GM12892 (cell line): ENCODE results near the gene NDUFA5.

Experiments
- POLR2A ChIP-seq: IDR thresholded peaks from 2 replicates; pipeline ENCODE4 v1.6.1; 2011; ENCODE audit warnings: low read depth, low read length, control low read depth
- POLR2AphosphoS5 ChIP-seq: IDR thresholded peaks from 2 replicates; pipeline ENCODE4 v1.6.1; 2011; ENCODE audit warnings: low read depth, low read length, control low read depth

DNA sequence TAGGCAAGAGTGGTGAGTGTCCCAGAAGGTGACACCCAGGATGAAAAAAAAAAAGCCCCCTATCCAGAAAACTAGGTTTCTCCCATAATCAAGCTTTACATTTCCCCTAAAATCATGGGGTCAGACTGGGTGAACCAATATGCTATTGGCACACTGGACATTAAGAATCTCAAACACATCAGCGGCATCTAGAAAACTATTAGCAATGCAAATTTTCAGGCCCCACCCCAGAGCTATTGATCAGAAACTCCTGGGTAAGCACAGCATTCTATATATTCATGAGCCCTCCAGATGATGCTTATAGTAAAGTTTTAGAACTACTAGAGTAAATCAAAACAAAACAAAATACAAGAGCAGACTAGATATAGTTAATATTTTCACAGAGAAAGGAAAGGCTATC lies 59.6 kb downstream of the NDUFA5 start:
- TF ChIP-seq POLR2A = no peak
- TF ChIP-seq POLR2AphosphoS5 = no peak
